ENCODE data around the gene CAPN12.

DNA sequence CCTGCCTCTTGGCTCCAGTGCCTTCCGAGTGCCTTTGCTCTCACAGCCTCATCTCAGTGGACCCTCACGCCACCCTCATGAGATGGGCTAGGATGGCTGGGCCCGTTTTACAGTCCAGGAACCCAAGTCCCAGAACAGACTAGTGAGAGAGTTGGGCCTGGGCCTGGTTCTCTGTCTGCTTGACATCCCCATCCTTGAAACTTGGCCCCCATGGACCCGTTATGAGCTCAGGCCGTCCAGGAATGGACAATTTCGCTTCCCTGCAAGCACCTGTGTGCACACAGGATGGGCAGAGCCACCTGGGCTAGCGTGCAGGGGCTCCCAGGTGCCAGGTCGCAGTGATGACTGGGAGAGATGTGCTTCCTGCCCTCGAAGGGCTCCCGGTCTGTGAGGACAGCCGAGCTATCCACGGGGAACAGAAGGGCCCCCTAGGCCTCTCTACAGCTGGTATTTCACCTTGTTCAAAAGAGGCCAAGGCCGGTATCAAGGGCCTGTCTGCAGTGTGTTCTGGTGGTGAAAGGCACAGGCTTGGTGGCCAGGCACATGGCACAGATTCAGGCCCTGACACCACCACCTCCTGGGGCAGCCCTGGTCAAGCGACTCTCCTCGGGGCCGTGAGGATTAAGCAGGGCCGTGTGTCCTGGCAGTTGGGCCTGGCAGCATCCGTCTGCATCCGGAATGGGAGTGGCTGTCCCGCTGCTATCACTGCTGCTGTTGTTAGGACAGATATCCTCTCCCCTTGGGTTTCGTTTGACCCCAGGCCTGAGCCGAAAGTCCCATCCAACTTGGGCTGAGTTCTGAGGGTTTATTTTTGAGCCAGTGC lies 38.9 kb downstream of the CAPN12 start:
- TF ChIP-seq POLR2A (IDR thresholded peaks at IDR 0.05): no peak
- TF ChIP-seq, protein P1, sequence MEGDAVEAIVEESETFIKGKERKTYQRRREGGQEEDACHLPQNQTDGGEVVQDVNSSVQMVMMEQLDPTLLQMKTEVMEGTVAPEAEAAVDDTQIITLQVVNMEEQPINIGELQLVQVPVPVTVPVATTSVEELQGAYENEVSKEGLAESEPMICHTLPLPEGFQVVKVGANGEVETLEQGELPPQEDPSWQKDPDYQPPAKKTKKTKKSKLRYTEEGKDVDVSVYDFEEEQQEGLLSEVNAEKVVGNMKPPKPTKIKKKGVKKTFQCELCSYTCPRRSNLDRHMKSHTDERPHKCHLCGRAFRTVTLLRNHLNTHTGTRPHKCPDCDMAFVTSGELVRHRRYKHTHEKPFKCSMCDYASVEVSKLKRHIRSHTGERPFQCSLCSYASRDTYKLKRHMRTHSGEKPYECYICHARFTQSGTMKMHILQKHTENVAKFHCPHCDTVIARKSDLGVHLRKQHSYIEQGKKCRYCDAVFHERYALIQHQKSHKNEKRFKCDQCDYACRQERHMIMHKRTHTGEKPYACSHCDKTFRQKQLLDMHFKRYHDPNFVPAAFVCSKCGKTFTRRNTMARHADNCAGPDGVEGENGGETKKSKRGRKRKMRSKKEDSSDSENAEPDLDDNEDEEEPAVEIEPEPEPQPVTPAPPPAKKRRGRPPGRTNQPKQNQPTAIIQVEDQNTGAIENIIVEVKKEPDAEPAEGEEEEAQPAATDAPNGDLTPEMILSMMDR (IDR thresholded peaks at IDR 0.05 in 4 of 5, conservative IDR thresholded peaks at IDR 0.05 in 1 of 5): no peak
